HEK293 (cell line): Measurements from ENCODE around the gene ME3.

Experiments
- AEBP2 ChIP-seq: fragments of 450-650 bp; formaldehyde crosslinking; IDR thresholded peaks from 2 replicates; pipeline ENCODE4 v1.5.1; 2016; ENCODE audit warnings: missing biosample characterization, missing genetic modification characterization, borderline replicate concordance
- GFI1B ChIP-seq: fragments of 450-650 bp; formaldehyde crosslinking; IDR thresholded peaks from 2 replicates; pipeline ENCODE4 v1.5.1; 2016; ENCODE audit warnings: missing biosample characterization, missing genetic modification characterization
- HOXA7 ChIP-seq: sonication (generic); formaldehyde crosslinking; IDR thresholded peaks from 2 replicates; pipeline ENCODE4 v1.8.1; 2022; ENCODE audit warnings: missing genetic modification reagents, borderline replicate concordance
- HOXD13 ChIP-seq: sonication (generic); formaldehyde crosslinking; IDR thresholded peaks from 2 replicates; pipeline ENCODE4 v1.8.0; 2022; ENCODE audit warnings: missing genetic modification reagents, borderline replicate concordance
- KLF10 ChIP-seq: fragments of 450-650 bp; IDR thresholded peaks from 2 replicates; pipeline ENCODE4 v1.5.1; 2018; ENCODE audit warnings: missing biosample characterization, mild to moderate bottlenecking, missing genetic modification characterization
- KLF8 ChIP-seq: fragments of 450-650 bp; formaldehyde crosslinking; IDR thresholded peaks from 2 replicates; pipeline ENCODE4 v1.5.1; 2016; ENCODE audit warnings: missing biosample characterization, missing genetic modification characterization
- MEIS1 ChIP-seq: sonication (generic); formaldehyde crosslinking; IDR thresholded peaks from 2 replicates; pipeline ENCODE4 v1.8.1; 2022; ENCODE audit warnings: missing genetic modification reagents, mild to moderate bottlenecking, borderline replicate concordance
- MZF1 ChIP-seq: fragments of 450-650 bp; formaldehyde crosslinking; IDR thresholded peaks from 2 replicates; pipeline ENCODE4 v1.5.1; 2017; ENCODE audit warnings: missing biosample characterization, missing genetic modification characterization, borderline replicate concordance
- OSR2 ChIP-seq: fragments of 450-650 bp; formaldehyde crosslinking; IDR thresholded peaks from 2 replicates; pipeline ENCODE4 v1.5.1; 2016; ENCODE audit warnings: missing biosample characterization, missing genetic modification characterization
- OVOL3 ChIP-seq: fragments of 450-650 bp; formaldehyde crosslinking; IDR thresholded peaks from 2 replicates; pipeline ENCODE4 v1.5.1; 2016; ENCODE audit warnings: missing biosample characterization, missing genetic modification characterization
- PRDM10 ChIP-seq: fragments of 450-650 bp; formaldehyde crosslinking; IDR thresholded peaks from 2 replicates; pipeline ENCODE4 v1.5.1; 2016; ENCODE audit warnings: missing biosample characterization, missing genetic modification characterization
- SCRT2 ChIP-seq: fragments of 450-650 bp; formaldehyde crosslinking; IDR thresholded peaks from 2 replicates; pipeline ENCODE4 v1.5.1; 2016; ENCODE audit warnings: missing biosample characterization, missing genetic modification characterization
- TSHZ1 ChIP-seq: fragments of 450-650 bp; formaldehyde crosslinking; IDR thresholded peaks from 2 replicates; pipeline ENCODE4 v1.5.1; 2016; ENCODE audit warnings: missing biosample characterization, missing genetic modification characterization, borderline replicate concordance
- ZBTB20 ChIP-seq: fragments of 450-650 bp; formaldehyde crosslinking; IDR thresholded peaks from 2 replicates; pipeline ENCODE4 v1.5.1; 2016; ENCODE audit warnings: missing biosample characterization, missing genetic modification characterization
- ZBTB48 ChIP-seq: fragments of 450-650 bp; formaldehyde crosslinking; IDR thresholded peaks from 2 replicates; pipeline ENCODE4 v1.5.1; 2016; ENCODE audit warnings: missing biosample characterization, missing genetic modification characterization
- ZBTB8A ChIP-seq: fragments of 450-650 bp; formaldehyde crosslinking; IDR thresholded peaks from 2 replicates; pipeline ENCODE4 v1.5.1; 2016; ENCODE audit warnings: missing biosample characterization, missing genetic modification characterization
- ZFP69B ChIP-seq: fragments of 450-650 bp; formaldehyde crosslinking; IDR thresholded peaks from 2 replicates; pipeline ENCODE4 v1.5.1; 2016; ENCODE audit warnings: missing biosample characterization, missing genetic modification characterization
- ZNF121 ChIP-seq: fragments of 450-650 bp; formaldehyde crosslinking; IDR thresholded peaks from 2 replicates; pipeline ENCODE4 v1.5.1; 2016; ENCODE audit warnings: missing biosample characterization, missing genetic modification characterization
- ZNF184 ChIP-seq: fragments of 450-650 bp; IDR thresholded peaks from 2 replicates; pipeline ENCODE4 v1.5.1; 2018; ENCODE audit warnings: missing biosample characterization, mild to moderate bottlenecking, missing genetic modification characterization
- ZNF19 ChIP-seq: fragments of 450-650 bp; formaldehyde crosslinking; IDR thresholded peaks from 2 replicates; pipeline ENCODE4; 2016; ENCODE audit warnings: missing biosample characterization, missing genetic modification characterization, low read depth
- ZNF2 ChIP-seq: fragments of 450-650 bp; formaldehyde crosslinking; IDR thresholded peaks from 2 replicates; pipeline ENCODE4 v1.5.1; 2016; ENCODE audit warnings: missing biosample characterization, missing genetic modification characterization
- ZNF266 ChIP-seq: fragments of 450-650 bp; formaldehyde crosslinking; IDR thresholded peaks from 2 replicates; pipeline ENCODE4 v1.5.1; 2016; ENCODE audit warnings: missing biosample characterization, missing genetic modification characterization, low read depth
- ZNF302 ChIP-seq: fragments of 450-650 bp; formaldehyde crosslinking; IDR thresholded peaks from 2 replicates; pipeline ENCODE4 v1.5.1; 2016; ENCODE audit warnings: missing biosample characterization, missing genetic modification characterization, low read depth
- ZNF354C ChIP-seq: fragments of 450-650 bp; formaldehyde crosslinking; IDR thresholded peaks from 2 replicates; pipeline ENCODE4 v1.5.1; 2016; ENCODE audit warnings: missing biosample characterization, missing genetic modification characterization, low read depth, borderline replicate concordance
- ZNF394 ChIP-seq: fragments of 450-650 bp; formaldehyde crosslinking; IDR thresholded peaks from 2 replicates; pipeline ENCODE4 v1.5.1; 2016; ENCODE audit warnings: missing biosample characterization, missing genetic modification characterization, mild to moderate bottlenecking, moderate library complexity, borderline replicate concordance
- ZNF423 ChIP-seq: fragments of 450-650 bp; formaldehyde crosslinking; IDR thresholded peaks from 2 replicates; pipeline ENCODE4 v1.5.1; 2016; ENCODE audit warnings: missing biosample characterization, missing genetic modification characterization
- ZNF521 ChIP-seq: fragments of 450-650 bp; formaldehyde crosslinking; IDR thresholded peaks from 2 replicates; pipeline ENCODE4 v1.5.1; 2017; ENCODE audit warnings: missing biosample characterization, mild to moderate bottlenecking, missing genetic modification characterization
- ZNF558 ChIP-seq: fragments of 450-650 bp; formaldehyde crosslinking; IDR thresholded peaks from 2 replicates; pipeline ENCODE4 v1.5.1; 2016; ENCODE audit warnings: missing biosample characterization, missing genetic modification characterization
- ZNF660 ChIP-seq: fragments of 450-650 bp; IDR thresholded peaks from 2 replicates; pipeline ENCODE4 v1.5.1; 2018; ENCODE audit warnings: missing biosample characterization, mild to moderate bottlenecking, missing genetic modification characterization
- ZNF692 ChIP-seq: fragments of 450-650 bp; formaldehyde crosslinking; IDR thresholded peaks from 2 replicates; pipeline ENCODE4 v1.5.1; 2016; ENCODE audit warnings: missing biosample characterization, missing genetic modification characterization
- ZNF76 ChIP-seq: fragments of 450-650 bp; formaldehyde crosslinking; IDR thresholded peaks from 2 replicates; pipeline ENCODE4; 2016; ENCODE audit warnings: low read depth, missing biosample characterization, missing genetic modification characterization, borderline replicate concordance
- ZNF843 ChIP-seq: fragments of 450-650 bp; formaldehyde crosslinking; IDR thresholded peaks from 2 replicates; pipeline ENCODE4 v1.5.1; 2016; ENCODE audit warnings: missing biosample characterization, missing genetic modification characterization

Gene ME3

GRCh38 chr11:86570020-86570419 lies 102.4 kb downstream of the ME3 start (continued):
- TF ChIP-seq PRDM10 (tag by site-specific recombination), result peak; percentile 62
- no peak for TF ChIP-seq AEBP2 (tag by site-specific recombination)
- 0 out of 2 replicates have a peak, but pooled peaks have one; percentile 12 for TF ChIP-seq MZF1 (tag by site-specific recombination)
- no peak for TF ChIP-seq ZNF423 (tag by site-specific recombination)
- TF ChIP-seq MEIS1, result peak; percentile 94
- TF ChIP-seq ZBTB48, result no peak
- no peak for TF ChIP-seq ZNF521 (tag by site-specific recombination)
- peak; percentile 77 for TF ChIP-seq SCRT2 (tag by site-specific recombination)
- TF ChIP-seq ZNF2 (tag by site-specific recombination), result peak; percentile 84
- TF ChIP-seq ZNF558, result 0 out of 2 replicates have a peak, but pooled peaks have one; percentile 10
- TF ChIP-seq ZNF266 (tag by site-specific recombination), result no peak
- TF ChIP-seq ZBTB20 (tag by site-specific recombination), result no peak
- TF ChIP-seq ZNF302 (tag by site-specific recombination), result no peak
- TF ChIP-seq OSR2, result peak; percentile 92
- 0 out of 2 replicates have a peak, but pooled peaks have one; percentile 36 for TF ChIP-seq ZFP69B (tag by site-specific recombination)
- TF ChIP-seq HOXA7 (CRISPR knock-in tag), result no peak
- TF ChIP-seq ZNF184 (tag by site-specific recombination), result no peak; the same call in 1 of the 2 replicates
- peak; percentile 51; the same call in 1 of the 2 replicates for TF ChIP-seq ZNF692 (tag by site-specific recombination)
- peak; percentile 76 for TF ChIP-seq KLF8 (tag by site-specific recombination)
- TF ChIP-seq ZNF76 (tag by site-specific recombination), result peak; percentile 42; the same call in 1 of the 2 replicates
- 0 out of 2 replicates have a peak, but pooled peaks have one; percentile 60 for TF ChIP-seq KLF10 (tag by site-specific recombination)
- TF ChIP-seq ZNF121 (tag by site-specific recombination), result no peak
- TF ChIP-seq ZNF394 (tag by site-specific recombination), result peak; percentile 82; the same call in 1 of the 2 replicates
- peak; percentile 89 for TF ChIP-seq GFI1B (tag by site-specific recombination)
- peak; percentile 91 for TF ChIP-seq TSHZ1 (tag by site-specific recombination)
- TF ChIP-seq ZNF660 (tag by site-specific recombination), result peak; percentile 16; the same call in 1 of the 2 replicates
- no peak for TF ChIP-seq HOXD13 (CRISPR knock-in tag)
- no peak for TF ChIP-seq ZNF354C (tag by site-specific recombination)
- peak; percentile 86 for TF ChIP-seq ZNF843 (tag by site-specific recombination)
- peak; percentile 82; the same call in 1 of the 2 replicates for TF ChIP-seq OVOL3 (tag by site-specific recombination)
- no peak for TF ChIP-seq ZNF19 (tag by site-specific recombination)
- no peak for TF ChIP-seq ZBTB8A (tag by site-specific recombination)
